ENCODE measurements around the gene CREM.
A peak's percentile ranks its signal among the peaks of the same experiment; 100 is the strongest.

The CREM gene

GRCh38 chr10:35219891-35220890 lies 93.5 kb downstream of the CREM start:
- no peak for DNase-seq (ENCODE audit: low read depth in 2 of 2)

GRCh38 chr10:35223016-35223415 lies 96.4 kb downstream of the CREM start:
- no peak for DNase-seq (ENCODE audit: low read depth in 2 of 2)

- no peak for DNase-seq (ENCODE audit: low read depth in 2 of 2)
These were observed 97.5 kb downstream of the CREM start for GRCh38 chr10:35224045-35224740.

- no peak for DNase-seq (ENCODE audit: low read depth in 2 of 2)
These were observed 98.6 kb downstream of the CREM start for GRCh38 chr10:35225204-35225603.

GRCh38 chr10:35226507-35226906 lies 99.9 kb downstream of the CREM start:
- no peak for DNase-seq (ENCODE audit: low read depth in 2 of 2)

- DNase-seq (ENCODE audit: low read depth in 2 of 2) = no peak
These were observed 101.4 kb downstream of the CREM start for GRCh38 chr10:35228058-35228457.

- no peak for DNase-seq (ENCODE audit: low read depth in 2 of 2)
These were observed 105.0 kb downstream of the CREM start for GRCh38 chr10:35231646-35232045.

GRCh38 chr10:35232527-35232926 lies 105.9 kb downstream of the CREM start:
- peak; percentile 26 to 39 for DNase-seq (ENCODE audit: low read depth in 2 of 2)

GRCh38 chr10:35234073-35234472 lies 107.4 kb downstream of the CREM start:
- DNase-seq (ENCODE audit: low read depth in 2 of 2) = no peak

GRCh38 chr10:35236739-35237138 lies 110.1 kb downstream of the CREM start:
- DNase-seq (ENCODE audit: low read depth in 2 of 2) = no peak

GRCh38 chr10:35237766-35238512 lies 111.3 kb downstream of the CREM start:
- DNase-seq (ENCODE audit: low read depth in 2 of 2) = no peak

- no peak for DNase-seq (ENCODE audit: low read depth in 2 of 2)
These were observed 117.9 kb downstream of the CREM start for GRCh38 chr10:35244549-35244948.

- no peak for DNase-seq (ENCODE audit: low read depth in 2 of 2)
These were observed 120.2 kb downstream of the CREM start for GRCh38 chr10:35246770-35247343.

- DNase-seq (ENCODE audit: low read depth in 2 of 2) = no peak
These were observed 124.9 kb downstream of the CREM start for GRCh38 chr10:35251373-35252100.

GRCh38 chr10:35257057-35257983 lies 130.7 kb downstream of the CREM start:
- no peak for DNase-seq (ENCODE audit: low read depth in 2 of 2)

- peak; percentile 80 to 82 for DNase-seq (ENCODE audit: low read depth in 2 of 2)
These were observed 133.2 kb downstream of the CREM start for GRCh38 chr10:35259769-35260397.

GRCh38 chr10:35262436-35262835 lies 135.8 kb downstream of the CREM start:
- no peak for DNase-seq (ENCODE audit: low read depth in 2 of 2)
